HepG2 (cell line): ENCODE data around the gene HNF1B. TPM values are rescaled to one million over a fixed set of nuclear protein-coding genes. Genes with fewer than 3 reads are reported as not detected.

ENCODE experiments used
- AGO2 ChIP-seq: fragments of 200-400 bp; formaldehyde crosslinking; optimal IDR thresholded peaks from 2 replicates; pipeline ENCODE3; 2017; ENCODE audit warnings: mild to moderate bottlenecking, low read depth, low read length, moderate library complexity
- CBFB ChIP-seq: sonication (generic); formaldehyde crosslinking; IDR thresholded peaks from 2 replicates; pipeline ENCODE4 v1.4.0; 2020; ENCODE audit warnings: missing genetic modification reagents
- CEBPG ChIP-seq: IDR thresholded peaks from 2 replicates; pipeline ENCODE4 v1.6.1; 2016
- ELF3 ChIP-seq: IDR thresholded peaks from 2 replicates; pipeline ENCODE4 v1.6.1; 2016; ENCODE audit warnings: missing genetic modification reagents, missing compliant biosample characterization
- ESRRA ChIP-seq: sonication (generic); formaldehyde crosslinking; IDR thresholded peaks from 2 replicates; pipeline ENCODE4 v1.5.1; 2020; ENCODE audit warnings: mild to moderate bottlenecking, low read depth, missing genetic modification reagents
- EZH2 ChIP-seq: conservative IDR thresholded peaks from 2 replicates; pipeline ENCODE4 v1.6.1; 2012; ENCODE audit warnings: mild to moderate bottlenecking, low read depth, low read length, moderate library complexity
- MEF2D ChIP-seq: sonication (generic); formaldehyde crosslinking; IDR thresholded peaks from 2 replicates; pipeline ENCODE4 v1.5.1; 2020; ENCODE audit warnings: mild to moderate bottlenecking, missing genetic modification reagents
- MIXL1 ChIP-seq: IDR thresholded peaks from 2 replicates; pipeline ENCODE4 v1.6.1; 2016
- NFE2L2 ChIP-seq: fragments of 150-350 bp; IDR thresholded peaks from 2 replicates; pipeline ENCODE4 v1.6.1; 2014; ENCODE audit warnings: low read length
- NRL ChIP-seq: sonication (generic); formaldehyde crosslinking; IDR thresholded peaks from 2 replicates; pipeline ENCODE4 v1.5.0; 2020; ENCODE audit warnings: missing genetic modification reagents, mild to moderate bottlenecking, moderate library complexity, borderline replicate concordance
- RBAK ChIP-seq: sonication (generic); formaldehyde crosslinking; IDR thresholded peaks from 2 replicates; pipeline ENCODE4 v1.5.1; 2020; ENCODE audit warnings: mild to moderate bottlenecking, missing genetic modification reagents
- SETDB1 ChIP-seq: sonication (generic); formaldehyde crosslinking; IDR thresholded peaks from 2 replicates; pipeline ENCODE4 v1.5.1; 2020; ENCODE audit warnings: missing genetic modification reagents, mild to moderate bottlenecking, borderline replicate concordance
- SMC3 ChIP-seq: IDR thresholded peaks from 2 replicates; pipeline ENCODE4 v1.6.1; 2011; ENCODE audit warnings: low read length, improper control_type of control experiment
- THAP11 ChIP-seq: IDR thresholded peaks from 2 replicates; pipeline ENCODE4 v1.6.1; 2016; ENCODE audit warnings: missing biosample characterization, missing genetic modification reagents
- TMF1 ChIP-seq: sonication (generic); formaldehyde crosslinking; IDR thresholded peaks from 2 replicates; pipeline ENCODE4 v1.8.1; 2022; ENCODE audit warnings: low read depth, missing genetic modification reagents
- ZC3H13 ChIP-seq: sonication (generic); formaldehyde crosslinking; IDR thresholded peaks from 2 replicates; pipeline ENCODE4 v1.8.1; 2023; ENCODE audit warnings: mild to moderate bottlenecking, missing genetic modification reagents, moderate library complexity
- ZFY ChIP-seq: sonication (generic); formaldehyde crosslinking; IDR thresholded peaks from 2 replicates; pipeline ENCODE4 v1.4.0; 2020; ENCODE audit warnings: missing genetic modification reagents
- ZNF205 ChIP-seq: IDR thresholded peaks from 2 replicates; pipeline ENCODE4 v1.6.1; 2018; ENCODE audit warnings: missing biosample characterization, missing genetic modification reagents
- ZNF224 ChIP-seq: sonication (generic); formaldehyde crosslinking; IDR thresholded peaks from 2 replicates; pipeline ENCODE4 v1.5.0; 2020; ENCODE audit warnings: mild to moderate bottlenecking, missing genetic modification reagents
- ZNF235 ChIP-seq: sonication (generic); formaldehyde crosslinking; IDR thresholded peaks from 2 replicates; pipeline ENCODE4 v1.8.1; 2023; ENCODE audit warnings: mild to moderate bottlenecking, missing genetic modification reagents, borderline replicate concordance
- ZNF432 ChIP-seq: sonication (generic); formaldehyde crosslinking; IDR thresholded peaks from 2 replicates; pipeline ENCODE4 v1.5.0; 2020; ENCODE audit warnings: missing genetic modification reagents, mild to moderate bottlenecking, borderline replicate concordance
- ZNF709 ChIP-seq: sonication (generic); formaldehyde crosslinking; IDR thresholded peaks from 2 replicates; pipeline ENCODE4 v1.5.0; 2020; ENCODE audit warnings: mild to moderate bottlenecking, missing genetic modification reagents
- ZSCAN31 ChIP-seq: sonication (generic); formaldehyde crosslinking; IDR thresholded peaks from 2 replicates; pipeline ENCODE4 v1.5.0; 2020; ENCODE audit warnings: low read depth, mild to moderate bottlenecking, missing genetic modification reagents
- polyA plus RNA-seq, 8 experiments: library from polyadenylated mRNA; depleted of rRNA in 3 of 8; stranded (reverse) in 7 of 8; unstranded in 1 of 8; fragments of >200 nt; fragmentation: Illumina TruSeq in 4 of 8; extraction: Trizol in 4 of 8; gene quantifications; 2 replicates each; pipeline versions ENCODE4 v1.2.1 to v1.2.3, GENCODE V29; 2011 to 2016; ENCODE audit warnings: low read depth in 4 of 8, missing spikeins in 1 of 8, mixed read lengths in 1 of 8; ENCODE audit not compliant: insufficient read depth in 1 of 8
- total RNA-seq, 5 experiments: library from RNA; depleted of rRNA; stranded (reverse); fragments of >200 nt; fragmentation: Illumina TruSeq; extraction: Trizol; gene quantifications; 2 replicates each; pipeline ENCODE4 v1.2.3, GENCODE V29; 2016; ENCODE audit warnings: low read depth in 1 of 5
- TF ChIP-seq, protein P1 (sequence below): sonication (generic); formaldehyde crosslinking; IDR thresholded peaks from 2 replicates; pipeline ENCODE4 v1.4.0; 2020; ENCODE audit warnings: low read depth, mild to moderate bottlenecking, missing genetic modification reagents
- TF ChIP-seq, protein P2 (sequence below): IDR thresholded peaks from 2 replicates; pipeline ENCODE4 v1.6.1; 2016
- TF ChIP-seq, protein P3 (sequence below): sonication (generic); formaldehyde crosslinking; IDR thresholded peaks from 2 replicates; pipeline ENCODE4 v1.5.0; 2020; ENCODE audit warnings: mild to moderate bottlenecking, missing genetic modification reagents
- TF ChIP-seq, protein P4 (sequence below): IDR thresholded peaks from 2 replicates; pipeline ENCODE4 v1.6.1; 2016; ENCODE audit warnings: low read depth
- TF ChIP-seq, protein P5 (sequence below): sonication (generic); formaldehyde crosslinking; IDR thresholded peaks from 2 replicates; pipeline ENCODE4 v1.4.0; 2020; ENCODE audit warnings: mild to moderate bottlenecking, missing genetic modification reagents

HNF1B gene
- total and polyA plus RNA-seq, 2 of the 13 experiments (the other 11 are each of a cell fraction or from before 2014, with no cell fraction given) = 1.9 to 5.3 TPM

DNA sequence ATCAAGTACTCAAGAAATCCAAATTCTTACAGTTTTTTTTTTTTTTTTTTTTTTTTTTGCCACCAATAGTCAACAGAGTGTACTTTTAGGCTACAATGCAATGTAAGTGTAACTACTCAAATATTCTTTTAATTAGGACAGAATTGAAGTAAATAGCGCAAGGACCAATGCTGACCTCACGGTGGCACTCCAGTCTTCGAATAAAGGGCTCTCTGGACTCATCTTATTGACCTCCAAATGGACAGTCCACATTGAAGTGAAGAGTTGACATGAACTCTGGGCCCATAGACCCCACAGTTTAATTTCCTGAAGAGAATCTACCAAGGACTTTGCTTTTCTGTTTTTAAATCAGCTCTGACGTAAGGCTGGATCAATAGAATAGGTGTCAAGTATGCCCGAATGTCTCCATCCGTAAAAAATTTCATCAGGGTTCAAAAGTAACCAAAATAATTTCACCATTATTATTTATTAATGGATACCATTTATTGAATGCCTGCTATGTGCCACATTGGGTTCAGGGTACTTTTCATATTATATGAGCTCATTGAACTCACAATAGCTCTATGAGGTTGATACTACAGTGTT lies 94.3 kb downstream of the HNF1B start (continued):
- no peak for TF ChIP-seq TMF1 (CRISPR knock-in tag)
- no peak for TF ChIP-seq ESRRA (CRISPR knock-in tag)
- TF ChIP-seq NRL (CRISPR knock-in tag) = no peak
- TF ChIP-seq RBAK (CRISPR knock-in tag) = no peak
- no peak for TF ChIP-seq CEBPG (CRISPR knock-in tag)
- TF ChIP-seq MIXL1 = 0 out of 2 replicates have a peak, but pooled peaks have one; percentile 52
- TF ChIP-seq AGO2 = no peak
- TF ChIP-seq ZNF235 (CRISPR knock-in tag) = no peak
- TF ChIP-seq NFE2L2 = no peak
- 0 out of 2 replicates have a peak, but pooled peaks have one; percentile 15 for TF ChIP-seq THAP11 (CRISPR knock-in tag)
- TF ChIP-seq, protein P1, sequence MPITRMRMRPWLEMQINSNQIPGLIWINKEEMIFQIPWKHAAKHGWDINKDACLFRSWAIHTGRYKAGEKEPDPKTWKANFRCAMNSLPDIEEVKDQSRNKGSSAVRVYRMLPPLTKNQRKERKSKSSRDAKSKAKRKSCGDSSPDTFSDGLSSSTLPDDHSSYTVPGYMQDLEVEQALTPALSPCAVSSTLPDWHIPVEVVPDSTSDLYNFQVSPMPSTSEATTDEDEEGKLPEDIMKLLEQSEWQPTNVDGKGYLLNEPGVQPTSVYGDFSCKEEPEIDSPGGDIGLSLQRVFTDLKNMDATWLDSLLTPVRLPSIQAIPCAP = no peak
- TF ChIP-seq CBFB = no peak
- TF ChIP-seq, protein P2, sequence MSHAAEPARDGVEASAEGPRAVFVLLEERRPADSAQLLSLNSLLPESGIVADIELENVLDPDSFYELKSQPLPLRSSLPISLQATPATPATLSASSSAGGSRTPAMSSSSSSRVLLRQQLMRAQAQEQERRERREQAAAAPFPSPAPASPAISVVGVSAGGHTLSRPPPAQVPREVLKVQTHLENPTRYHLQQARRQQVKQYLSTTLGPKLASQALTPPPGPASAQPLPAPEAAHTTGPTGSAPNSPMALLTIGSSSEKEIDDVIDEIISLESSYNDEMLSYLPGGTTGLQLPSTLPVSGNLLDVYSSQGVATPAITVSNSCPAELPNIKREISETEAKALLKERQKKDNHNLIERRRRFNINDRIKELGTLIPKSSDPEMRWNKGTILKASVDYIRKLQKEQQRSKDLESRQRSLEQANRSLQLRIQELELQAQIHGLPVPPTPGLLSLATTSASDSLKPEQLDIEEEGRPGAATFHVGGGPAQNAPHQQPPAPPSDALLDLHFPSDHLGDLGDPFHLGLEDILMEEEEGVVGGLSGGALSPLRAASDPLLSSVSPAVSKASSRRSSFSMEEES = no peak
- no peak for TF ChIP-seq ELF3
- no peak for TF ChIP-seq ZFY (CRISPR knock-in tag)
- TF ChIP-seq ZSCAN31 (CRISPR knock-in tag) = no peak
- peak; percentile 91 for TF ChIP-seq SMC3
- no peak for TF ChIP-seq ZNF432 (CRISPR knock-in tag)
- TF ChIP-seq, protein P3, sequence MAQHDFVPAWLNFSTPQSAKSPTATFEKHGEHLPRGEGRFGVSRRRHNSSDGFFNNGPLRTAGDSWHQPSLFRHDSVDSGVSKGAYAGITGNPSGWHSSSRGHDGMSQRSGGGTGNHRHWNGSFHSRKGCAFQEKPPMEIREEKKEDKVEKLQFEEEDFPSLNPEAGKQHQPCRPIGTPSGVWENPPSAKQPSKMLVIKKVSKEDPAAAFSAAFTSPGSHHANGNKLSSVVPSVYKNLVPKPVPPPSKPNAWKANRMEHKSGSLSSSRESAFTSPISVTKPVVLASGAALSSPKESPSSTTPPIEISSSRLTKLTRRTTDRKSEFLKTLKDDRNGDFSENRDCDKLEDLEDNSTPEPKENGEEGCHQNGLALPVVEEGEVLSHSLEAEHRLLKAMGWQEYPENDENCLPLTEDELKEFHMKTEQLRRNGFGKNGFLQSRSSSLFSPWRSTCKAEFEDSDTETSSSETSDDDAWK = no peak
- TF ChIP-seq MEF2D (CRISPR knock-in tag) = no peak
- TF ChIP-seq EZH2 = no peak
- no peak for TF ChIP-seq SETDB1 (CRISPR knock-in tag)
- TF ChIP-seq, protein P4, sequence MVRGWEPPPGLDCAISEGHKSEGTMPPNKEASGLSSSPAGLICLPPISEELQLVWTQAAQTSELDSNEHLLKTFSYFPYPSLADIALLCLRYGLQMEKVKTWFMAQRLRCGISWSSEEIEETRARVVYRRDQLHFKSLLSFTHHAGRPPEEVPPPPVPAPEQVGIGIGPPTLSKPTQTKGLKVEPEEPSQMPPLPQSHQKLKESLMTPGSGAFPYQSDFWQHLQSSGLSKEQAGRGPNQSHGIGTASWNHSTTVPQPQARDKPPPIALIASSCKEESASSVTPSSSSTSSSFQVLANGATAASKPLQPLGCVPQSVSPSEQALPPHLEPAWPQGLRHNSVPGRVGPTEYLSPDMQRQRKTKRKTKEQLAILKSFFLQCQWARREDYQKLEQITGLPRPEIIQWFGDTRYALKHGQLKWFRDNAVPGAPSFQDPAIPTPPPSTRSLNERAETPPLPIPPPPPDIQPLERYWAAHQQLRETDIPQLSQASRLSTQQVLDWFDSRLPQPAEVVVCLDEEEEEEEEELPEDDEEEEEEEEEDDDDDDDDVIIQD (CRISPR knock-in tag) = 0 out of 2 replicates have a peak, but pooled peaks have one; percentile 22
- no peak for TF ChIP-seq ZNF205 (CRISPR knock-in tag)
- no peak for TF ChIP-seq ZNF224 (CRISPR knock-in tag)
- TF ChIP-seq ZC3H13 (CRISPR knock-in tag) = no peak
- no peak for TF ChIP-seq ZNF709
- TF ChIP-seq, protein P5, sequence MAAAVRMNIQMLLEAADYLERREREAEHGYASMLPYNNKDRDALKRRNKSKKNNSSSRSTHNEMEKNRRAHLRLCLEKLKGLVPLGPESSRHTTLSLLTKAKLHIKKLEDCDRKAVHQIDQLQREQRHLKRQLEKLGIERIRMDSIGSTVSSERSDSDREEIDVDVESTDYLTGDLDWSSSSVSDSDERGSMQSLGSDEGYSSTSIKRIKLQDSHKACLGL (CRISPR knock-in tag) = no peak
